ENCODE measurements around the gene MYBBP1A. TPM values are rescaled to one million over a fixed set of nuclear protein-coding genes. Genes with fewer than 3 reads are reported as not detected.

MYBBP1A gene
- total RNA-seq, 1 donor: 49.2 TPM

- H3K79me2 ChIP-seq (ENCODE audit: insufficient read depth, low read length): no peaks in the 10 kb centered on the region
Measured at GRCh38 chr17:4514779-4515178, 40.4 kb downstream of the MYBBP1A start.

GRCh38 chr17:4514206-4514605, 41.0 kb downstream of the MYBBP1A start:
- Histone ChIP-seq H2AFZ (ENCODE audit: low read length) (no peak overlapping the region), H3K27ac (ENCODE audit: low read depth, low read length) (no peak overlapping the region), H3K4me3 (ENCODE audit: insufficient read depth, low read length) (no peak overlapping the region), H3K36me3 (ENCODE audit: insufficient read depth, low read length) (no peaks in the 10 kb centered on the region), H3K4me1 (ENCODE audit: insufficient read depth, low read length) (peaks cover 5% of the 10 kb centered on the region), H3K79me2 (ENCODE audit: insufficient read depth, low read length) (no peaks in the 10 kb centered on the region), H3K27me3 (ENCODE audit: insufficient read depth, low read length) (peaks cover 2% of the 10 kb centered on the region), H3K9me3 (ENCODE audit: low read depth, low read length) (no peaks in the 10 kb centered on the region), H3K4me2 (ENCODE audit: insufficient read depth, low read length) (no peak overlapping the region), H4K20me1 (ENCODE audit: insufficient read depth, low read length) (no peaks in the 10 kb centered on the region)
- no peak for DNase-seq (ENCODE audit: insufficient read length, low spot score, missing footprints)
- TF ChIP-seq CTCF (IDR thresholded peaks at IDR 0.05; ENCODE audit: extremely low read depth, low read depth, low read length): no peak

More at GRCh38 chr17:4514779-4515178, 40.4 kb downstream of the MYBBP1A start:
- Histone ChIP-seq H4K20me1 (ENCODE audit: insufficient read depth, low read length) (no peaks in the 10 kb centered on the region), H2AFZ (ENCODE audit: low read length) (no peak overlapping the region), H3K27ac (ENCODE audit: low read depth, low read length) (no peak overlapping the region), H3K4me3 (ENCODE audit: insufficient read depth, low read length) (no peak overlapping the region), H3K36me3 (ENCODE audit: insufficient read depth, low read length) (no peaks in the 10 kb centered on the region), H3K27me3 (ENCODE audit: insufficient read depth, low read length) (peaks cover 2% of the 10 kb centered on the region), H3K9me3 (ENCODE audit: low read depth, low read length) (no peaks in the 10 kb centered on the region), H3K4me1 (ENCODE audit: insufficient read depth, low read length) (no peaks in the 10 kb centered on the region), H3K4me2 (ENCODE audit: insufficient read depth, low read length) (no peak overlapping the region)
- TF ChIP-seq CTCF (IDR thresholded peaks at IDR 0.05; ENCODE audit: extremely low read depth, low read depth, low read length): no peak
- DNase-seq (ENCODE audit: insufficient read length, low spot score, missing footprints): no peak

- Histone ChIP-seq H4K20me1 (ENCODE audit: insufficient read depth, low read length) (no peaks in the 10 kb centered on the region), H3K9me3 (ENCODE audit: low read depth, low read length) (no peaks in the 10 kb centered on the region), H3K79me2 (ENCODE audit: insufficient read depth, low read length) (no peaks in the 10 kb centered on the region), H2AFZ (ENCODE audit: low read length) (no peak overlapping the region), H3K27ac (ENCODE audit: low read depth, low read length) (no peak overlapping the region), H3K4me3 (ENCODE audit: insufficient read depth, low read length) (no peak overlapping the region), H3K4me2 (ENCODE audit: insufficient read depth, low read length) (no peak overlapping the region), H3K4me1 (ENCODE audit: insufficient read depth, low read length) (peaks cover 5% of the 10 kb centered on the region), H3K36me3 (ENCODE audit: insufficient read depth, low read length) (no peaks in the 10 kb centered on the region), H3K27me3 (ENCODE audit: insufficient read depth, low read length) (peaks cover 2% of the 10 kb centered on the region)
- no peak for DNase-seq (ENCODE audit: insufficient read length, low spot score, missing footprints)
- TF ChIP-seq CTCF (IDR thresholded peaks at IDR 0.05; ENCODE audit: extremely low read depth, low read depth, low read length): no peak
Measured at GRCh38 chr17:4513113-4514032, 41.8 kb downstream of the MYBBP1A start.

All from osteoblast (primary cell).